Kidney tubule cell (primary cell): Measurements from ENCODE around the gene TMEM207.

Experiments
- DNase-seq: peaks from one replicate; pipeline ENCODE4 v3.0.0-alpha.2; 2018; ENCODE audit warnings: low spot score

Gene TMEM207

GRCh38 chr3:190444006-190444405 lies 5.7 kb downstream of the TMEM207 start:
- no peak for DNase-seq

GRCh38 chr3:190443257-190443656 lies 6.4 kb downstream of the TMEM207 start:
- peak; percentile 23 for DNase-seq

GRCh38 chr3:190442240-190442639 lies 7.5 kb downstream of the TMEM207 start:
- no peak for DNase-seq

- no peak for DNase-seq
These were observed 13.4 kb downstream of the TMEM207 start for GRCh38 chr3:190436331-190436730.

GRCh38 chr3:190435618-190436017 lies 14.1 kb downstream of the TMEM207 start:
- peak; percentile 45 for DNase-seq

- DNase-seq: no peak
These were observed 16.1 kb downstream of the TMEM207 start for GRCh38 chr3:190433626-190434025.

GRCh38 chr3:190432216-190432615 lies 17.5 kb downstream of the TMEM207 start:
- peak; percentile 56 for DNase-seq

- DNase-seq: no peak
These were observed 18.8 kb downstream of the TMEM207 start for GRCh38 chr3:190430906-190431305.

- DNase-seq: peak; percentile 21
These were observed 20.0 kb downstream of the TMEM207 start for GRCh38 chr3:190429681-190430080.

GRCh38 chr3:190426806-190427507 lies 22.7 kb downstream of the TMEM207 start:
- DNase-seq: no peak

- no peak for DNase-seq
These were observed 23.9 kb downstream of the TMEM207 start for GRCh38 chr3:190425833-190426232.

GRCh38 chr3:190424478-190425439 lies 24.9 kb downstream of the TMEM207 start:
- peak; percentile 83 for DNase-seq

- no peak for DNase-seq
These were observed 25.6 kb downstream of the TMEM207 start for GRCh38 chr3:190424108-190424477.

- no peak for DNase-seq
These were observed 35.4 kb downstream of the TMEM207 start for GRCh38 chr3:190414297-190414696.

GRCh38 chr3:190404715-190405114 lies 45.0 kb downstream of the TMEM207 start:
- DNase-seq: peak; percentile 25

GRCh38 chr3:190401963-190402362 lies 47.7 kb downstream of the TMEM207 start:
- DNase-seq: no peak

GRCh38 chr3:190399677-190400076 lies 50.0 kb downstream of the TMEM207 start:
- DNase-seq: no peak

- DNase-seq: no peak
These were observed 51.8 kb downstream of the TMEM207 start for GRCh38 chr3:190397889-190398288.

GRCh38 chr3:190396001-190396400 lies 53.7 kb downstream of the TMEM207 start:
- no peak for DNase-seq

GRCh38 chr3:190388703-190389102 lies 61.0 kb downstream of the TMEM207 start:
- DNase-seq: no peak

- DNase-seq: peak; percentile 90
These were observed 62.0 kb downstream of the TMEM207 start, which contains the start of gene CLDN16 for GRCh38 chr3:190387578-190388213. CLDN16 (plus strand) TSS chr3:190388163; CDS start chr3:190388330, 167 bp downstream.
